ENCODE measurements around the gene ITPR1. TPM values are rescaled to one million over a fixed set of nuclear protein-coding genes. Genes with fewer than 3 reads are reported as not detected.
"Not testable (repeated sequence)": the region's sequence is repeated elsewhere in the genome, so short reads cannot be mapped to it uniquely, and the experiment has no call there.

ITPR1 gene
- 90.5 TPM for total RNA-seq

DNA sequence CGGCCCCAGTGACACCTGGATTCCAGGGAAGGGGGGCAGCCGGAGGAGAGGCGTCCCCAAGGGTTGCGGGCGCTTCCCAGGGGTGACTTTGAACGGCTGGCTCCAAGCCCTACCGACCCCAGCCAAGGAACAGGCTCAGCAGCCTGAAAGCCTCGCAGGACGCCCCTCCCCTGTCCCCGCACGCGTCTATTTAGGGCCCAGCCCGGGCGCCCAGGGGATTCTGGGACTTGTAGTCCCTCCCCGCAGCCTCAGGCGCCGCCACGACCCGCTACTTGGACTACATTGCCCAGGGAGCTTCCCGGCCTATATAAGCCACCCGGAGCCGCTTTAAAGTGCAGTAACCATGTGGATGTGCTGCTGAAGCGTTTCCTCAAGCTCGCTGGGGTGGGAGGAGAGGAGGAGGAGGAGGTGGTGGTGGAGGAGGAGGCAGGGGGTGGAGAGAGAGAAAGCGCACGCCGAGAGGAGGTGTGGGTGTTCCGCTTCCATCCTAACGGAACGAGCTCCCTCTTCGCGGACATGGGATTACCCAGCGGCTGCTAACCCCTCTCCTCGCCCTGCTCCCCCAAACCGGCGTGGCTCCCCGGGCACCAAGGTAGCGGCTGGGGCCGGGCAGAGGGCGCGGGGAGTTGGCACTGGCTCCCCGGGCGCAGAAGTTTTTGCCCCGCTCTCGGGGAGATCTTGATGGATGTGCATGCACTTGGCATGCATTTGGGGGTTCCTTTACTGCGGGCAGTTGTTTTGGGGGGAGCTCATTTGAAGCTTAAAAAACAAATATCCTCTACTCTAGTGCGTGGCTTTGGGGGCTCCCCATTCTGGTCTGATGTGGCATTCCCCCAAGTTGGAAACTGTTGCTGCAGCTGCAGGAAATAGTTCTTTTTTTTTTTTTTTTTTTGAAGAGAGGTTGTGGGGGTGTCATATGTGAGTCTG lies at the start of gene ITPR1:
Gene ITPR1, plus strand, starts transcription at position 335 of the 927 bp plus-strand sequence. CDS start 23,144 bp downstream, outside the sequence.
- DNase-seq (ENCODE audit: low spot score) = peak; percentile 99

DNA sequence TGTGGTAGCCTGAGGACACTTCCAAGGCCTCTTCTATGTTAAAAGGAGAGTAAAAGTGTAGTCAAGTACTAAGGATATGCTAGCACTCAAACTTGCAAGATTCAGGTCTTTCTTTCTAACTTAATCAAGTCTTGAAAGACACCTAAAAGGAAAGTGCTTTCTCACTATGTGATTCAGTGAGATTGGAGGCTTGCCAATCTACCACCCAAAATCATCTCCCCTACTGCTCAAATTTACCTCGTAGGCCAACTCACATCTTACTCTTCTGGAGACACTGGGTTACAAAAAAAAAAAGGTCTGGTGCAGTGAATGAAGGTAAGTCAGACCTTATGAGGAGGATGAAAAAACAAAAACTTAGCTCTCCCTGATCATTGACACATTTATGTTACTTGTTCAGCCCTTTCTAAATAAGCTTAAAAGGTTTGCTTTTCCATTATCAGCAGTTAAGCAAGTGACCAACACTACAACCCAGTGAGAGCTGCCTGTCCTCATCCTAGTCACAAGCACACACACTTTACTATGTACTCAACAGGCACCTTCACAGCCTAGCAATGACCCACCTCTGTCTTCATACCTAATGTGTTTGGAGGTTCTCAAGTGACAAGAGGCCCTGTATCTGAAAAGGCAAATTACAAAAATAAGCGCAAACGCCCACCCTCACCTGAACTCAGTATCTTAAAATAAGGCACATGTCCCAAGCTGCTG lies 45.7 kb upstream of the ITPR1 start:
- no peak for DNase-seq (ENCODE audit: low spot score)

DNA sequence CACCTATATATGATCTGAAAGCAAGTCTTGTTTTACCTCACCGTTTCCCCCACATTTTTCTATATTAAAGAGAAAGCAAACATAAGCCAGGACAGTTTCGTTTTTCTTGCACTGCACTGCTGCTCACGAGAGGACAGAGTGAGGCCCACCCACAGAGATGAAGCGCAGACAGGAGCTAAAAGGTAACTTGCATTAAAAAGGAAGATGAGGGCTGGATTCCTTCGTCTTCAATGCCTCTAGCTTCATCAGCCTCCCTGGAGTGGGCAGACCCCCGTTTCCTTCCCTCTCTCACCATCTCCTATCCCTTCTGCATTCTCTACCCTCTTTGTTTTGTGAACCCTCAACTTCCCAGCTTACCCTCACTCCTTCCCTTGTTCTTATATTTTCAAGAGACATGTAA lies 45.0 kb upstream of the ITPR1 start:
- DNase-seq (ENCODE audit: low spot score) = no peak

DNA sequence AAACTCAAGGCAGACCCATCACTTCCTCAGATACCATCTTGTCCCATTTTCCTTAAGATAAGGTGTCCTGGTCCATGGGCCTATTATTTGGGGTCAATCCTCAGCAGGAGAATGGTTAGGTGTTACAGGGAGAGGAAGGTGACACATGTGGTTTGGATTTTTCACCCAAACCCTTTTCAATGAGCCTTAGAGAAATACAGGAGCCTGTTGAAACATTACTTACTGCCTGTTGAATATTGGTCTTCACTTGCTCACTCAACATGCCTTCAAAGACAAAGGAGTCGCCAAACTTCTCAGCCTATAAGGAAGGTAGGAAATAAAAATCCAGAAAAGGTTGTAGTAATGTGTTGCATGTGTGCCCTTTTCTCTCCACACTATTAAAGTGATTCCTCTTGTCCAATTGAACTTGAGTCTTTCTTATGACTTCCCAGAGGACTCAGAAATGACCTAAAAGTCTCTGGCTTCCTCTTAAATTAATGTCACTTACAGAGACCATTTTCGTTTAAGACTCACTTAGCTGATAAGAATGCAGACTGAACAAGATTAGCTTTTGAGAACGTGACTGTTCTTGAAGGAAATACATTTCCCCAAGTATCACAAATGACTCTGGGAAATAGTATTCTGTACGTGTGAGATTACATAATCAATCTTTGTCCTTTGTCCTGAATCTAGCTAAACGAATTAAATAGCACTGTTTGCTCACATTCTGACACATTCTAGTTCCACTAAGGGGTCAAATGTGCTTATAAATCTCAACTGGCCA lies 43.9 kb upstream of the ITPR1 start:
- no peak for DNase-seq (ENCODE audit: low spot score)

DNA sequence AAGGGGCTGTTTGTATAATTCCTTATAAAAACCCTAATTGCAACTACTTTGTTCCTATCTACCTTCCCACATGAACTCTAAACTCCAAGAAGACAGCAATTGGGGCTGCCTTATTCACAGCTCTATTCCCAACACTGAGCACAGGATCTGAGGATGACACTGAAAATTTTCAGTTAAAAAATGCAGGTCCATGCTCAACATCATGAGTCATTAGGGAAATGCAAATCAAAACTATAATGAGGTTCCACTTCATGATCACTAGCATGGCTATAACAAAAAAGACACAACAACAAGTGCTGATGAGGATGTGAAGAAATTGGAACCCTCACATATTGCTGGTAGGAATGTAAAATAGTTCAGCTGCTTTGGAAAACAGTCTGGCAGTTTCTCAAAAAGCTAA lies 39.0 kb upstream of the ITPR1 start:
- DNase-seq (ENCODE audit: low spot score) = no peak

DNA sequence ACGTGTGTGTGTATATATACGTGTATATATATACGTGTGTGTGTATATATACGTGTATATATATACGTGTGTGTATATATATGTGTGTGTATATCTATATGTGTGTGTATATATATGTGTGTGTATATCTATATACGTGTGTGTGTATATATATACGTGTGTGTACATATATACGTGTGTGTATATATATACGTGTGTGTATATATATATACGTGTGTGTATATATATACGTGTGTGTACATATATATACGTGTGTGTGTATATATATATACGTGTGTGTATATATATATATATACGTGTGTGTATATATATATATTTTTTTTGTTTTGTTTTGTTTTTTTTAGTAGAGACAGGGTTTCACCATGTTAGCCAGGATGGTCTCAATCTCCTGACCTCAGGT lies 36.4 kb upstream of the ITPR1 start:
- not testable (repeated sequence) for DNase-seq (ENCODE audit: low spot score)

DNA sequence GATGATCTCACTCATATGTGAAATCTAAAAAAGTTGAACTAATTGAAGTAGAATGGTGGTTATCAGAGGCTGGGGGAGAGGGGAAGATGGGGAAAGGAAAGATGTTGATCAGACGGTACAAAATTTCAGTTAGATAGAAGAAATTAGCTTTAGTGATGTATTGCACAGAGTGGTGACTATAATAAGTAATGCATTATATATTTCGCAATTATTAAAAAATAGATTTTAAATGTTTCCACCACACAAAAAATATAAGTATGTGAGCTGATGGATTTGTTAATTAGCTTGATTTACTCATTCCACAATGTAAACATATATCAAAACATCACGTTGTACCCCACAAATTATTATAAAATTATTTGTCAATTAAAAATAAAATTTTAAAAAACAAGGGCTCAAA lies 34.2 kb upstream of the ITPR1 start:
- DNase-seq (ENCODE audit: low spot score) = no peak

DNA sequence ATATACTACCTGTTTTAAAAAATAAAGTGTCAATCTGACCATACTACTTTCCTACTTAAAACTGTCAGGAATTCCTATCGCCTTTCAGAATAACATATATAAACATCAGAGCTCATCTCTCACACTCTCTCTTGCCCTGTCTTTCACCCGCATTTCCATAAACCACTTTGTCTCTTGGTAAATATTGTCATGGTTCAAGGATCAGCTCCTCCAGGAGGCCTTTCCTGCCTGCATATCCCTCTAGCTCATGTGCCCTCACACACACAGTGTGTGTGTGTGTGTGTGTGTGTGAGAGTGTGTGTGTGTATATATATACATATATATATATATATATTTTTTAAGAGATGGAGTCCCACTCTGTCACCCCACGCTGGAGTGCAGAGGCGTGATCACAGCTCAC lies 32.8 kb upstream of the ITPR1 start:
- no peak for DNase-seq (ENCODE audit: low spot score)

DNA sequence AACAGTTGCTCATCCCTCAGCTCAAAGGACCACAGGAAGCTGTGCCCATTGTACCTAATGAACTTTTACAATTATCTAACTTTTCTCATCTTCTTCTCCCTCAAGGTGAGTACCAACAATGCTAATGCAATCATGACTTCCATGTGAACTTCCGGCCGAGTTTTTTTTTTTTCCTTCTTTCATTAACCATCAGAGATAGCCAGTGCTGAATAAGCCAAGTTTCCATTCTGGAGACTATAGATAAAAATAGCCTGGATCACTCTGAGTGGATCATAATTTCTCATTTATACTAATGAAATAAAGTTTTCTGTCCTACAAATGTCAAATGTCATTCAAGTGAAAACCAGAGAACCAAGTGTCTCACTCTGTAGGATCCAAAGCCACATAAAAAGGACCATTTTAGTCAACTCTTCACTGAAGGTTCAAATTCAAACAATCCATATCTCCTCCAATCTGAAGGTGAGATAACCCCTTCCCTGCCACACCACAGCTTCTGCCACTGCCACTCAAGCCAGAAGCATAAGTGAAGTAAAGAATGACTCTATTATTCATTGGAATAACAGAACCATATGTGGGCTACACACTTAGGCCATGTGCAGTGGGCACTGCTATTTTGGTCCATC lies 31.6 kb upstream of the ITPR1 start:
- no peak for DNase-seq (ENCODE audit: low spot score)

DNA sequence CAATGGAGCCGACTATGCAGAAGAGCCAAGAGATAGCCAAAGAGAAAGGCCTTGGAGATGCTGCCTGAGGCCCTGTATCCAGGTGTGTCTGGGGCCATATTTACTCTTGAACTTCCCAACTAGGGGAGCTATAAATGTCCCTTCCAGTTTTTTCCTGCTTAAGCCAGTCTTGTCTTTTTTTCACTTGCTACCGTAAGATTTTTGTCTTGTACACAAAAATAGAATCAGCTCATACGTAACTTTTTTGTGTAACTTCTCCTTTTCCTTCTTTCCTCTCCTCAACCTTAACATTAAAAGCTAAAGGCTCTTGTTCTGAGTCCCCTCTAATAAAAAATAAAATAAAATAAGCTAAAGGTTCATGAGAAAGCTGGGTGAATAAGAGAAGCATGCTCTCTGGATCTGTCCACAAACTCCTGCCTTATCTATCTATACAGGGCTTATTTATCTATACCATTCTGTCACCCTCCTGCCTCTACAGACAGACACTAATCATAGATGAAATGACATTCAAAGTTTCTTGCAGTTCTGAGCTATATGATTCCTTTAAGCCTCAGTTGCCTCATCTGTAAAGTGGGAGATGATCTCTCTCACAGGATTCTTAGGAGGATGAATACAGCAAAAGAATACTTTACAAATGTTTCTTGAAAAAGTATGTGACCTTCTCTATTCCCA lies 30.6 kb upstream of the ITPR1 start:
- DNase-seq (ENCODE audit: low spot score) = no peak

DNA sequence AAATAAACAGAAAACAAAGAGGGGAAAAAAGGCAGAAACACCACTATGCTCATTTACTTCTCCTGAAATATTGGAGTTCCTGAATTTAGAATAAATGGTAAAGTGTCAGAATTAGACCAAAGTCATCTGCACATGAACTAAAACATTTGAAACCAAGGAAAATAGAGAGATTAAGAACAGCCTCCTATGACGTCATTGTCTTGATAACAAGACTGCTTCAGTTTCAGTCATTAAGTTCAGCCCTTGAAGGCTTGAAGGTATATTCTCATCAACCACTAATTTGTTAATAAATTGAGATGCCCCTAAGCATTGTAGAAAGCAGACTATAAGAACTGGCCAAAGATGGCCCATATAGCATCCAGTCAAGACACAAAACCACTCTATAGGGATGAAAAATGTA lies 28.6 kb upstream of the ITPR1 start:
- no peak for DNase-seq (ENCODE audit: low spot score)

DNA sequence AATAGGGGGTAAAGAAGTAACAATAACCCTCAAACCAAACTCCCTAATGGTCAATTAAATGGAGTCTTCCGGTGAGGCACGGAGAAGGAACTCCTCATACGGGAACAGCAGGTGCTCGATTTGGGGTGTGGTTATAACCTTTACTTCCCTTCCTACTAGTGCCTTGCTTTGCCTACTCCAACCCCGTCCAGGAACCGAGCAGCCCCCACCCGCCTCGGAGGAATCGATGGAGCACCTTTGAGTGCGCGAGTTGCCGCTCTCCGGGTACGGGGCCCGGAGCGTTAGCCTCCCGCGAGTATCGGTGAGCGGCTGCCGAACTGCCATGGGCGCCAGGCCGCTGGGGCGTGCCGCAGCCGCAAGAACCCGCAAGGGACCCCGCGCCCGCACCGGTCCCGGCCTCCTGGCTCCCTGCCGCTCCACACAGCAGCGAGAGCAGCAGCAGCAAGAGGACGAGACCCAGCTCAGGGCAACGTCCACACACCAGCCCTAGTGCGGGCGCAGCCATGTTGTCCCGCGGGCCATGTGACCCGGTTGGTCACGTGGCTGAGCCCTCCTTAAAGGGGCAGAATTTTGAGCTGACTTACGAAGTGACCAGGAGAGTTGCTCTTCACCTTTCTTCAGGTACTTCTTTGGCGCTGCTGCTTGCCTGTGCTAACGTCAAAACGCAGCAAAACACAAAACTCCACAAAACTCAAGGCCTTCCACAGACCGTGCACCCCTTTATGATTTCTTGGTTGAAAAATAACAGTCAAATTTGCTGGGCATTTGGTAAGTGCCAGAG lies 26.2 kb upstream of the ITPR1 start, which contains the start of gene SUMF1:
Gene SUMF1, minus strand, starts transcription at position 529 of the 781 bp plus-strand sequence. Its CDS starts 24 bp downstream, at position 505.
- DNase-seq (ENCODE audit: low spot score) = peak; percentile 82

DNA sequence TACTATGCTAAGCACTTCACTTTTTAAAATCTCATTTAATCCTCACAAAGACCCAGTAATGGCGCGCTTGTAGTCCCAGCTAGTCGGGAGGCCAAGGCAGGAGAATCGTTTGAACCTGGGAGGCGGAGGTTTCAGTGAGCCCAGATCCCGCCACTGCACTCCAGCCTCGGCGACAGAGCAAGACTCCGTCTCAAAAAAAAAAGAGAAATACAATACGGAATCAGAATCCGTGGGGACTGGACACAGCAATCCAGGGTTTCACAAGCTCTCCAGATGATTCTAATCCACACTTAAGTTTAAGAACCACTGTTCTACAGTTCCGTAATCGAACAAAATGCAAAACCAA lies 25.7 kb upstream of the ITPR1 start:
- no peak for DNase-seq (ENCODE audit: low spot score)

DNA sequence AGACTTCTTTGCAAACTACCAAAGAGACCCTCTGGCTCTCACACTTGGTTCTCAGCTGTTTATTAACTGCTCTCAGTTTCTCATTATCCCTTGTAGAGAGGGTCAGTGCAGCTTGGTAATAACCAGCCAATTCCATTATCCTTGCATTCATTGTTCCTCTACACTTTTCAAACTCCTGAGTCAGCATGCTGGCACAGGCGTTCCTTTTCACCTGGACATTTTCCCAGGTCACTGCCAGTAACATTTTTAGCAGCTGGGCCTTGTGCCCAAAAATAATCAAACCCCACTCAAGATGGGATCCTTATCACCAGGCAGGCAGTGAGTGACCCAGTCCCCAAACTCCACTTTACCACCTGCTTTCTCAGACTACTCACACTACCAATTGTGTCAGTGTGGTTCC lies 21.2 kb upstream of the ITPR1 start:
- DNase-seq (ENCODE audit: low spot score) = no peak

DNA sequence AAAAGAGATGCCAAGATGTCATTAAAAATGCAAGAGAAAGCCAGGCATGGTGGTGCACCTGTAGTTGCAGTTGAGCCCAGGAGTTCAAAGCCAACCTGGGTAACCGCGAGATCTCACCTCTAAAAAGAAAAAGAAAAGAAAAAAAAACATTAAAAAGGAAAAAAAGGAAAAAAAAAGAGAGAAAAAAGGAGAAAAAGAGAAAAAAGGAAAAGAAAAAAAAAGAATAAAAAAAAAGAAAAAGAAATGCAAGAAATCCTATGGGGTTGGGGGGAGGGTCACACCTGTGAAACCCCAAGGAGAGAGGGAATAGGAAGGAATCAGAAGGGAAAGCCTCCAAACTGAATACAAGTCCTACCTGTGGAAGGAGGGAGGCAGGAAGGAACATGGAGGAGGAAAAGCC lies 20.8 kb upstream of the ITPR1 start:
- DNase-seq (ENCODE audit: low spot score) = no peak

DNA sequence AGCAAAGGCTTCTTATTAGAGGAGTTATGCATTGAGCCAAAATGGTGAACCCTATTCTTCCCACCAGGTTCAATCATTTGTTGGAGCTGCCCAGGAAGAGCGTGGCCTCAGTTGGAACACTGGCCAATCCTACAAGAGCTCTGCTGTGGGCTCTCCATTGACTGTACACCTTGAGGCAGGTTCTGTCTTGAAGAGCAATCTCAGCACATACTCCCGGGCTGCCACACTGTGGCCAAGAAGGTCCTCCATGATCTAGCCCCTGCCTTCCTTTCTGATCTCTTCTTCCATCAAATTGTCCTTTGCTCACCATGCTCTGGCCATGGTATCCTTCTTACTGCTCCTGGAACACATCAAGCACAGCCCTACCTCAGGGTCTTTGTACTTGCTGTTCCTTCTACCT lies 20.4 kb upstream of the ITPR1 start:
- DNase-seq (ENCODE audit: low spot score) = no peak

DNA sequence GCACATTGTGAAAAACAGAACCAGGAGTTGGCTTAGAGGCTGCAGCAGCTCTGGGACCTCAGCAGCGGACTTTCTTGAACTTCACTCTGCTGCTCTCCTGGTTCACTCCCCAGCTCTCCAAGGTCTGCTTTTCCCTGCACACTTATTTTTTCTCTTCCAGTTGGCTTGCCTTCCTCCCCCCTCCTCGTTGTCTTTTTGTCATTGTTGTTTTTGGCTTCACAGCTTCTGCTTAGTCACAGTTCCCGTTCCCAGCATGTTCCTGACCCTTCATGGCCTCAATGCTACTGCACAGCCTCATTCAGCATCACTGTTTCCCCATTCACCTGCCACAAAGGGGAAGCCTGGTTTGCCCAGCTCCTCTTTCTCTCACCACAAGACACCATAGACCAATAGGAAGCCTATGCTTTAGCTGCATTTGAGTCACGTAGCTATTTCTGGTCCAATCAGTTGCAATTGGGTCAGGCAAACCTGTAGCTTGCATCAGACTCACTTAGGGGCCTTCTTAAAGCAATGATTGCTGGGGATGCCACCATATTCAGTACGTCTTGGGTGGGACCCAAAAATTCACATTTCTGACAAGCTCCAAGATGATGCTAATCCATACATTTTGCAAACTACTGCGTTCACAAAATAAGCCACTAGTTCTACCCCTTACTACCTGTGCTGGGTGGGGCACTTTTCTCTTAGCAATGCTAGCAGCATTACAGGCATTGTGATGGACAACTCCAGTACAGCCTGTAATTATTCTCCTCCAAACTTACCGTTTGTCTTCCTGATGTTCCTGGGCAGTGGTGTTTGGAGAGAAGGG lies 18.3 kb upstream of the ITPR1 start:
- DNase-seq (ENCODE audit: low spot score) = peak; percentile 33

DNA sequence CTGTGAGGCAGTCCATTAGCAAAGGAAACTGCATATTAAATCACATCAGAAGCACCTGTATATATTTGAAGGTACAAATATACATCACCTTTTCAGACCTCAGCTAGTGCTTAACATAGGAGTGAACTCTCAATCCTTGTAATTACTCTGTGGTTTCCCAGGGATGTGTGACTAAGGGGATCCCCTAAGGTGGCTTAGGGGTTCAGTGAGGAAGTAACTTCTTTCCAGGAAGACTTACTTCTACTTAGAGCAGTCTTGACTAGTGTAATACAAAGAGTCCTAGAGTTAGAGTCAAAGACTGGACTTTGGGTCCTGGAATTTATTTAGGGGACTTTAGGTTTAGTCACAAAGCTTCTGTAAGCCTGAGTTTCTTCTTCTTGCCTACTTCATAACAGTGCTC lies 17.3 kb upstream of the ITPR1 start:
- no peak for DNase-seq (ENCODE audit: low spot score)

DNA sequence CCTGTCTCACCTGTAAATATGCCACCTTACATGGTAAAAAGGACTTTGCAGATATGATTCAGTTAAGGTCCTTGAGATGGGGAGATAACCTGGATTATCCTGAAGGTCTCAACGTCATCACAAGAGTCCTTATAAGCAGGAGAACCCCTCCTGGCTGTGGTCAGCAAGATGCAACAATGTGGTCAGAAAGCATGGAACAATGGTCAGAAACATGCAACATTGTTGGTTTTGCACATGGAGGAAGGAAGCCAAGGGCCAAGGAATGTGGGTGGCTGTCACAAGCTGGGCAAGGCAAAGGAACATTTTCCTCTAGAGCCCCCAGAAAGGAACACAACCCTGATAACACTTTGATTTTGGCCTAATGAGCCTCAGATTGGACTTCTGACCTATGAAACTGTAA lies 16.7 kb upstream of the ITPR1 start:
- no peak for DNase-seq (ENCODE audit: low spot score)

DNA sequence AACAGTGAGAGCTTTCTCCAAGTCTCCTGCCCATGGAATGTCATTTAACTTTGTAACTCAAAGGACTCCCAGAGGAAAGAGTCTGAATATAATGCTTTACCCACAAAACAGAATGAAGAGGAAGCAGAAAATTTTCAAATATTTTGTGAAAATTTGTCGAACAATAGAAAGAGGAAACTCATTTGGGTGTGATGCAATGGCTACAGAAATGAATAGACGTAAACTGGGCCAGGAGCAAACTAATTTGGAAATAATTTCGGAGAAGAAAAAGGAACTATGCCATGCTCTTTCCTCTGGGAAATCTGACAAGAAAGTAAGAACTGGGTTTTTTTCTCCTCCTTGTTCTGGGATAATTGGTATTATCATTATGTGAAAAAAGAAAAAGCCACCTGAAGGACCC lies 14.9 kb upstream of the ITPR1 start:
- DNase-seq (ENCODE audit: low spot score) = no peak

All from mucosa of gallbladder (tissue), 1 donor.